Gastroesophageal sphincter (tissue), 4 donors: Measurements from ENCODE around the gene STUM. TPM values are rescaled to one million over a fixed set of nuclear protein-coding genes. Genes with fewer than 3 reads are reported as not detected.
A peak's percentile ranks its signal among the peaks of the same experiment; 100 is the strongest.

Source experiments
- ATAC-seq: fragments of 150-250 bp; one replicate; pipeline ENCODE4 v1.9.1; 2016; ENCODE audit warnings: mild to moderate bottlenecking, moderate library complexity
- H3K27ac ChIP-seq, 4 donors: fragments of 200-600 bp; sonication (generic) in 3 of 4; 1 replicate in 3 of 4; 2 replicates in 1 of 4; pipeline ENCODE4 v1.5.1; 2016 to 2019
- H3K27me3 ChIP-seq: fragments of 200-600 bp; sonication (generic); one replicate; pipeline ENCODE4 v1.5.1; 2019
- H3K36me3 ChIP-seq, 2 donors: fragments of 200-600 bp; sonication (generic); one replicate each; pipeline ENCODE4 v1.5.1; 2019; ENCODE audit warnings: control low read depth in 1 of 2
- H3K4me1 ChIP-seq, 3 donors: fragments of 200-600 bp; sonication (generic); 1 replicate in 2 of 3; 2 replicates in 1 of 3; pipeline ENCODE4 v1.5.1; 2016 to 2019; ENCODE audit warnings: control low read depth in 2 of 3
- H3K4me3 ChIP-seq, 2 donors: fragments of 200-600 bp; sonication (generic); one replicate each; pipeline ENCODE4 v1.5.1; 2019; ENCODE audit warnings: mild to moderate bottlenecking in 1 of 2, moderate library complexity in 1 of 2
- H3K9me3 ChIP-seq, 3 donors: fragments of 200-600 bp; sonication (generic); one replicate each; pipeline ENCODE4 v1.5.1; 2017 to 2019; ENCODE audit warnings: control low read depth in 2 of 3
- EP300 ChIP-seq: sonication (generic); formaldehyde crosslinking; IDR thresholded peaks from one replicate; pipeline ENCODE4 v1.6.1; 2017; ENCODE audit warnings: antibody characterized with exemption, mild to moderate bottlenecking
- POLR2A ChIP-seq, 2 donors: fragments of 450-650 bp; IDR thresholded peaks; one replicate each; pipeline ENCODE4 v1.6.1; 2017; ENCODE audit warnings: antibody characterized with exemption in 2 of 2, mild to moderate bottlenecking in 2 of 2, moderate library complexity in 1 of 2
- POLR2AphosphoS5 ChIP-seq: sonication (generic); formaldehyde crosslinking; IDR thresholded peaks from one replicate; pipeline ENCODE4 v1.6.1; 2017; ENCODE audit warnings: antibody characterized with exemption
- WGBS, 2 donors: methylation state at CpG; one replicate each; pipeline ENCODE4 v1.1.5; 2018; ENCODE audit warnings: low coverage in 1 of 2; 5-methylcytosine and 5-hydroxymethylcytosine counted together
- total RNA-seq, 4 donors: library from RNA; depleted of rRNA; stranded (reverse); fragments of >200 nt; gene quantifications; one replicate each; pipeline ENCODE4 v1.1.0, GENCODE V29; 2016
- TF ChIP-seq, protein P1 (sequence below), 4 experiments: fragments of 200-600 bp in 2 of 4; fragments of 450-650 bp in 2 of 4; sonication (generic) in 1 of 4; IDR thresholded peaks; one replicate each; pipeline ENCODE4 v1.5.1; 2017 to 2019; ENCODE audit warnings: antibody characterized with exemption in 4 of 4, mild to moderate bottlenecking in 2 of 4, moderate library complexity in 2 of 4

Gene STUM
- total RNA-seq, 4 donors from 2014 or later, result 2.8 to 9.1 (median 4.5) TPM

DNA sequence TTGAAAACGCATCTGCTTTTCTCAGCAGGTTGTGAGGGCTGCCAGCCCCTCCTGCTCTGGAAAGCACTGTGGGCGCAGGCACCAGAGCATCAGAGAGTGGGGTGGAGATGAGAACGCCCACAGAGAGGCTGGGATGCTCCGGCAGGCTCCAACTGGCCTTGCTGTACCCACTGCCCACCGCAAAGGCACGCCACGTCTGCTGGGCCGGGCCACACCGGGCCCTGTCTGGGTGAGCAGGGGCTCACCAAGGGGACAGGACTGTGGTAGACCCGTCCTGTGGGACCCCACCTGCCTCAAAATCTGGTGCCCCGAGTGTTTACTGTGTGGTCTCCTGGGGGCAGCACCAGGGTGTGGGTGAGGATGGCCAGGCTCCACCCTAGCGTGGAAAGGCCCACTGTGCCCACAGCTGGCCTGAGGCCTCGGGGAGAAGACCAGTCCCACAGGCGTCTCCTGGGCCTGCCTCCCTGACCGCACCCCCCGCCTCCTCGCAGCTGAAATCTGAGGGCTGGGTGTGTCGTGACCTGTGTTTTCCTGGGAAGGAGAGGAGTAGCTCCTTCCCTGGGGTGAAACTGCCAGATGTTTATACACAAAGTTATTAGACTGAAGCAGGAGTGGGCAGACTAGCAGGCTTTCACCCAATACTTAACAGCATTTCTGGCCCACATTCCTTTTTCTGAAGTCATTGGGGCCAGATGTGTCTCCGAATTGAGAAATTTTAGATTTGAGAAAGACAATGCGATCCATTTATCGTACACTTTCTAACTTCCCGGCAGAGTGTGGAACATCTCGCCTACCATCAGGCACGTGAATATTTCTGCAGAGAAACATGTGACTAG is 53.8 kb downstream of the STUM start:
- Histone ChIP-seq H3K27ac (peak overlapping the region in 3 of 4 donors; percentile 78 to 80 (median 78)), H3K4me1 (peaks cover 0 to 54% (median 27%) of the 10 kb centered on the region in 3 donors), H3K36me3 (no peaks in the 10 kb centered on the region), H3K4me3 (no peak overlapping the region), H3K9me3 (no peaks in the 10 kb centered on the region), H3K27me3 (no peaks in the 10 kb centered on the region)
- ATAC-seq, result peak; percentile 88
- TF ChIP-seq, protein P1, sequence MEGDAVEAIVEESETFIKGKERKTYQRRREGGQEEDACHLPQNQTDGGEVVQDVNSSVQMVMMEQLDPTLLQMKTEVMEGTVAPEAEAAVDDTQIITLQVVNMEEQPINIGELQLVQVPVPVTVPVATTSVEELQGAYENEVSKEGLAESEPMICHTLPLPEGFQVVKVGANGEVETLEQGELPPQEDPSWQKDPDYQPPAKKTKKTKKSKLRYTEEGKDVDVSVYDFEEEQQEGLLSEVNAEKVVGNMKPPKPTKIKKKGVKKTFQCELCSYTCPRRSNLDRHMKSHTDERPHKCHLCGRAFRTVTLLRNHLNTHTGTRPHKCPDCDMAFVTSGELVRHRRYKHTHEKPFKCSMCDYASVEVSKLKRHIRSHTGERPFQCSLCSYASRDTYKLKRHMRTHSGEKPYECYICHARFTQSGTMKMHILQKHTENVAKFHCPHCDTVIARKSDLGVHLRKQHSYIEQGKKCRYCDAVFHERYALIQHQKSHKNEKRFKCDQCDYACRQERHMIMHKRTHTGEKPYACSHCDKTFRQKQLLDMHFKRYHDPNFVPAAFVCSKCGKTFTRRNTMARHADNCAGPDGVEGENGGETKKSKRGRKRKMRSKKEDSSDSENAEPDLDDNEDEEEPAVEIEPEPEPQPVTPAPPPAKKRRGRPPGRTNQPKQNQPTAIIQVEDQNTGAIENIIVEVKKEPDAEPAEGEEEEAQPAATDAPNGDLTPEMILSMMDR (IDR thresholded peaks at IDR 0.05), result no peak
- TF ChIP-seq POLR2A (IDR thresholded peaks at IDR 0.05) (no peak), POLR2AphosphoS5 (peak; percentile 91), EP300 (no peak)
- 51 to 53% methylated on average over 6 to 7 of the region's 24 CpGs for WGBS, 2 donors

DNA sequence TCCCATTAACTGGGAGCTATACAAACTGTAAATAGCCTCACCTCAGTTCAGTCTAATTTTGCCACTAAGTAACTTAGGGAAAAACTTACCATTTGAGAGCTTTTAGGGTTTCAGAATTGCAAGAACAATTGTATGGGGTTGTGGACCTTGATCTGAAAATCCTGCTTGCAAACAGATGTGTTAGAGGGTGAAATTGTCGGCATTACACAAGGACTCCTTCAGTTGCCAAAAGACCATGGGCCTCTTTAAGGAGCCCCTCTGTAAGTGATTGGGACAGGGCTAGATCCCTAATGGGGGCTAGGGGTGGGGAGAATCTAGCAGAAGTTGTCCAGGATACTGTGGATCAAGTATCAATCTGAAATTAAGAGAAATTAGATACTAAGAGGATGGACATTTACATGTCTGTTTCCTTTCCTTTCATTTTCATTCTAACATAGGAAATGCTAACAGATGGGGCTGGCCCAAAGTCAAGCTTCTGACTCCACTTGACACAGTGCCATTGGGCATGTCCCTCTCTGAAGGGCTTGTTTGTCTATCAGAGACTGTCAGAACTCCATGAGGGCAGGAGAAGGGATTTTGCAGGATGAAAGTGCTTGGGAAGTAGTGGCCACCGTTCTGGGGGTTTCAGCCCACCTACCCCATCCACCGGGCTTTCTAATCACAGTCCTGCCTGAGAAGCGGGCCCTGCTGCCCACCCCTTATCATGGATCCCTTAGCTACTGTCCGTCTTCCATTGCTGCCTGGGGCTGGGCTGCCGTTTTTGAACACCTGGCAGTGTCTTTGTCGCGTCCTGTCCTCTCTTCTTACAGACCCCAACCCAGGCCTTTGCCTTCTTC is 54.7 kb downstream of the STUM start:
- Histone ChIP-seq H3K9me3 (no peaks in the 10 kb centered on the region), H3K27ac (peak overlapping the region; percentile 14 to 80 (median 78)), H3K27me3 (no peaks in the 10 kb centered on the region), H3K36me3 (no peaks in the 10 kb centered on the region), H3K4me3 (no peak overlapping the region), H3K4me1 (peaks cover 0 to 54% (median 27%) of the 10 kb centered on the region in 3 donors)
- peak; percentile 35 for ATAC-seq
- TF ChIP-seq POLR2A (IDR thresholded peaks at IDR 0.05) (no peak), POLR2AphosphoS5 (no peak), EP300 (no peak)
- TF ChIP-seq, protein P1 (IDR thresholded peaks at IDR 0.05), result no peak
- 64 to 73% methylated on average over 4 to 6 of the region's 8 CpGs for WGBS, 2 donors

DNA sequence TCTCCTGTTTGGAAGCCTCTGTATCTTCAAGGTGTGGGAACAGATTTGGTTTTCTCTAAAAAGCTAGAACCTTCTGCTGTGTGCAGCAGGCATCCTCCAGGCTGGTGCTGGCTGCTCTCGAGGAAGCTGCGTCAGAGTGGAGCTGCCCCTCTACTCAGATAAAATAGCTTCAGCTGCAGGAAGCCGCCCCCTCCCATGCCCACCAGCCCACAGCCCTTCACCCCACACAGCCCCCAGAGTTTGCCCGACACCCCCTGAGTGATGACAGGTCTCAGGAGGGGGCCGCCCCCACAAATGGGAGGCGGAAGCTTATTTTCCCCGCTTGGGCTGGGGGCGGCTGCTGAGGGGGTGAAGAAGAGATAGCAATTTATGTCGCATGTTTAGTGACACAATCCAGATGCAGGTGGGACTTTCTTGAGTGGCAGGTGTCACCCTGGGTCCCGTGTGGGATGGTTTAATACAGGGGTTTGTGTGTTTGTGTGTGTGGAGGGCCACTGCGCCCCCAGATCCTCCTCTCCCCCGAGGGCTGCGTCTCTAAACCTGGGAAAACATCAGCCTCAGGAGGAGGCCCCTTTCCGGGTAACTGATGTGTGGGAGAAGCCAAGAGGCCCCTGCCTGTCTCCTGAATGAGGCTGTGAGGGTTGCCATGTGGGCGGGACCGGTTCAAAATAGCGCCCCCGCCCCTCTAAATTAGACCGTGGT is 55.4 kb downstream of the STUM start:
- TF ChIP-seq, protein P1 (IDR thresholded peaks at IDR 0.05), result no peak
- no peak for TF ChIP-seq POLR2AphosphoS5
- TF ChIP-seq POLR2A (IDR thresholded peaks at IDR 0.05), result no peak
- TF ChIP-seq EP300, result no peak
- ATAC-seq, result no peak
- Histone ChIP-seq H3K36me3 (no peaks in the 10 kb centered on the region), H3K4me1 (peaks cover 0 to 60% (median 27%) of the 10 kb centered on the region in 3 donors), H3K27ac (peak overlapping the region in 3 of 4 donors; percentile 78 to 80 (median 78)), H3K4me3 (no peak overlapping the region), H3K9me3 (no peaks in the 10 kb centered on the region), H3K27me3 (no peaks in the 10 kb centered on the region)
- WGBS, 2 donors, result 83% methylated on average over 2 of the region's 19 CpGs; no CpG with 5 or more reads in 1 of the 2 donors

DNA sequence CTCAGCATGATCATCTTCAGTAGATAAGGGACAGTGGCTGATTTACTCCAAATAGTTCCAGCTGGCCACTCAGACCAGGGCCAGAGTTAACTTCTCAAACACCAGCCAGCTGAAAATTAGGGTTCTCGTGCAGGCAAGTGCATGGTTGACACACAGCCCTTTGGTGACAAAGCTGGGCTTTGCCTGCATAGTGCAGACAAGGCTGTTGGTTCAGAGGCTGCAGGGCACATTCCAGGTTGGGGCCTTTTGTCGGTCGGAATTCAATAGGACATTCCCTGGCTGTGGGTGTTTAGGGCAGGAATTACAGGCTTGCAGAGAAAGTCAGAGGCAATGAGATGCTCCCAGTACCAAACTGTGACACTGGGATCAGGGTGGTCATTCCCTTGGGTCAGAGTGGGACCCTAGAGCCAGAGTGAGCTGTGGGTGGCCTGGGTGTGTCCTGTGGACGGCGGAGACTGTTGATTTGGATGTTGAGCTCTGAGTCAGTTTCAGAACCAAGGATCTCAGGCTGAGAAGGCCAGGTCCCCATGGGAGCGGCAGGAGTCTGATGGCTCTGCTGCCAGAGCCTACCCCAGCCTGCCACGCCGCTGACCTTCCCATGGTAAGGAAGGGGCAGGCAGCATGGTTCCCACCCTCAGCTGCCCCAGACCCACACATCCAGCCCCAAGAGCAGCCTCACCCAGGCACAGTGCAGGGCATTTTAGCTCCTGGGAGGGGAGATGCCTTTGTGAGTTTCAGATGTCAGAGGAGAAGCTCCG is 56.2 kb downstream of the STUM start:
- 40 to 43% methylated on average over 1 of the region's 9 CpGs for WGBS, 2 donors
- TF ChIP-seq POLR2A (IDR thresholded peaks at IDR 0.05) (no peak), POLR2AphosphoS5 (no peak), EP300 (no peak)
- TF ChIP-seq, protein P1 (IDR thresholded peaks at IDR 0.05), result no peak
- Histone ChIP-seq H3K4me3 (no peak overlapping the region), H3K36me3 (no peaks in the 10 kb centered on the region), H3K4me1 (peaks cover 0 to 63% (median 27%) of the 10 kb centered on the region in 3 donors), H3K27ac (peak overlapping the region in 3 of 4 donors; percentile 14 to 80 (median 78)), H3K27me3 (no peaks in the 10 kb centered on the region), H3K9me3 (no peaks in the 10 kb centered on the region)
- ATAC-seq, result no peak
